K562 (cell line): Measurements from ENCODE around the gene AARS1.

Experiments used
- CBX1 ChIP-seq: sonication (generic); IDR thresholded peaks from 2 replicates; pipeline ENCODE4 v1.6.1; 2016; ENCODE audit warnings: antibody characterized with exemption, low read depth, mild to moderate bottlenecking
- EP300 ChIP-seq: IDR thresholded peaks from 2 replicates; pipeline ENCODE4 v1.6.1; 2012; ENCODE audit warnings: low read length, improper control_type of control experiment
- ETS2 ChIP-seq: IDR thresholded peaks from 2 replicates; pipeline ENCODE4 v1.6.1; 2016; ENCODE audit warnings: borderline replicate concordance, missing genetic modification characterization, mild to moderate bottlenecking, moderate library complexity, missing compliant biosample characterization; ENCODE audit not compliant: poor library complexity, severe bottlenecking
- GABPA ChIP-seq: fragments of 200-800 bp; sonication (Bioruptor generic); conservative IDR thresholded peaks from 2 replicates; pipeline ENCODE4 v1.6.1; 2016; ENCODE audit warnings: low read depth, missing genetic modification characterization, missing compliant biosample characterization
- HMG20A ChIP-seq: fragments of 450-650 bp; formaldehyde crosslinking; conservative IDR thresholded peaks from 2 replicates; pipeline ENCODE4 v1.4.0; 2020; ENCODE audit warnings: mild to moderate bottlenecking, mixed read lengths
- JUND ChIP-seq, 2 experiments: IDR thresholded peaks; 2 replicates in 1 of 2; 3 replicates in 1 of 2; pipeline ENCODE4 v1.6.1; 2011; ENCODE audit warnings: borderline replicate concordance in 2 of 2, low read depth in 2 of 2, low read length in 2 of 2, improper control_type of control experiment in 1 of 2, missing biosample characterization in 1 of 2, missing genetic modification characterization in 1 of 2, missing genetic modification reagents in 1 of 2
- NR1H2 ChIP-seq: sonication (generic); formaldehyde crosslinking; IDR thresholded peaks from 2 replicates; pipeline ENCODE4 v1.4.0; 2020; ENCODE audit warnings: mild to moderate bottlenecking, missing genetic modification reagents
- NR2C1 ChIP-seq, 2 experiments: fragments of 450-650 bp; IDR thresholded peaks; 2 replicates each; pipeline ENCODE4 v1.6.1; 2017; ENCODE audit warnings: mild to moderate bottlenecking in 2 of 2, antibody characterized with exemption in 1 of 2, inconsistent platforms in 1 of 2, missing compliant biosample characterization in 1 of 2, missing genetic modification characterization in 1 of 2
- PHF21A ChIP-seq: fragments of 450-650 bp; IDR thresholded peaks from 2 replicates; pipeline ENCODE4 v1.6.1; 2017; ENCODE audit warnings: low read depth, borderline replicate concordance
- RFX5 ChIP-seq: IDR thresholded peaks from 2 replicates; pipeline ENCODE4 v1.6.1; 2011; ENCODE audit warnings: low read depth, mild to moderate bottlenecking, improper control_type of control experiment, low read length
- SMC3 ChIP-seq: conservative IDR thresholded peaks from 2 replicates; pipeline ENCODE4 v1.6.1; 2011; ENCODE audit warnings: low read depth, low read length, improper control_type of control experiment; ENCODE audit not compliant: insufficient read depth
- TAF15 ChIP-seq: fragments of 200-400 bp; formaldehyde crosslinking; IDR thresholded peaks from 2 replicates; pipeline ENCODE4 v1.6.1; 2017; ENCODE audit warnings: mild to moderate bottlenecking, low read depth, low read length, moderate library complexity
- TF ChIP-seq, protein P1 (sequence below), 2 experiments: fragments of 450-650 bp in 1 of 2; sonication (generic) in 1 of 2; formaldehyde crosslinking; conservative IDR thresholded peaks; 2 replicates each; pipeline versions ENCODE4 v1.4.0 to v1.8.1; 2020 to 2022; ENCODE audit warnings: mild to moderate bottlenecking in 1 of 2, missing genetic modification reagents in 1 of 2
- TF ChIP-seq, protein P2 (sequence below), 3 experiments: IDR thresholded peaks in 2 of 3; conservative IDR thresholded peaks in 1 of 3; 2 replicates each; pipeline ENCODE4 v1.5.1; 2011 to 2012; ENCODE audit warnings: low read length in 3 of 3, mild to moderate bottlenecking in 3 of 3, control low read depth in 2 of 3, improper control_type of control experiment in 1 of 3, inconsistent platforms in 1 of 3, low read depth in 1 of 3, mixed read lengths in 1 of 3, moderate library complexity in 1 of 3; ENCODE audit not compliant: insufficient read depth in 2 of 3

DNA sequence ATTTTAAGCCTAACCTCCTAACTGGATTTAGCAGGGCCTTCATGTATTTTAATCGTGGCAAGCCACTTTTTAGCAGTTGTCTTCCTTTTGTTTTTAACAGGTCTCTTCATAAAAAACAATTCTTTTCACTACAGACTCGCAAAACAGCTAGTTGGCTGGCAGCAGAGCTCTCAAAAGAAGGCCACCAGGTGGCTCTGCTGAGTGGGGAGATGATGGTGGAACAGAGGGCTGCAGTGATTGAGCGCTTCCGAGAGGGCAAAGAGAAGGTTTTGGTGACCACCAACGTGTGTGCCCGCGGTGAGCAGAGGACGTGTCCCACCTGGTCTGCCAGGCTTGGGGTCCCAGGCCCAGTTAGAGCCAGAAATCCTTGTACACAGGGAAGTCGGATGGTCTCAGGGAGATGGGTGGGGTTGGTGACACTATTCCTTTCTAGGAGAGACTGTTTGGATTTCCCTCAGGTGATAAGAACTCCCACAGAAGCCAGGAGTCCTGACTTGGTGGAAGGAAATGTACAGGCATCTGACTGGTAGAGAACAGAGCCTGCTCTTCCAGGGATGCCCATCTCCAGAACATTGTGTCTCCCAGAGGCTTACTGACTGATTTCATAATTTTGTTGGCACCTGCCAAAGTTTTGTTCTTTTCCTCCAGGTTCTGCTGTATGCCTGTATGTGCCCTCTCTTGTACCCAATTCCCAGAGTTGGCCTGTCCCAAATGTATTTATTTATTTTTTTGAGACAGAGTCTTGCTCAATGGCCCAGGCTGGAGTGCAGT, 42.5 kb upstream of the AARS1 start:
- TF ChIP-seq, protein P1, sequence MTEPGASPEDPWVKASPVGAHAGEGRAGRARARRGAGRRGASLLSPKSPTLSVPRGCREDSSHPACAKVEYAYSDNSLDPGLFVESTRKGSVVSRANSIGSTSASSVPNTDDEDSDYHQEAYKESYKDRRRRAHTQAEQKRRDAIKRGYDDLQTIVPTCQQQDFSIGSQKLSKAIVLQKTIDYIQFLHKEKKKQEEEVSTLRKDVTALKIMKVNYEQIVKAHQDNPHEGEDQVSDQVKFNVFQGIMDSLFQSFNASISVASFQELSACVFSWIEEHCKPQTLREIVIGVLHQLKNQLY (CRISPR knock-in tag; conservative IDR thresholded peaks at IDR 0.05) = no peak
- TF ChIP-seq, protein P2, sequence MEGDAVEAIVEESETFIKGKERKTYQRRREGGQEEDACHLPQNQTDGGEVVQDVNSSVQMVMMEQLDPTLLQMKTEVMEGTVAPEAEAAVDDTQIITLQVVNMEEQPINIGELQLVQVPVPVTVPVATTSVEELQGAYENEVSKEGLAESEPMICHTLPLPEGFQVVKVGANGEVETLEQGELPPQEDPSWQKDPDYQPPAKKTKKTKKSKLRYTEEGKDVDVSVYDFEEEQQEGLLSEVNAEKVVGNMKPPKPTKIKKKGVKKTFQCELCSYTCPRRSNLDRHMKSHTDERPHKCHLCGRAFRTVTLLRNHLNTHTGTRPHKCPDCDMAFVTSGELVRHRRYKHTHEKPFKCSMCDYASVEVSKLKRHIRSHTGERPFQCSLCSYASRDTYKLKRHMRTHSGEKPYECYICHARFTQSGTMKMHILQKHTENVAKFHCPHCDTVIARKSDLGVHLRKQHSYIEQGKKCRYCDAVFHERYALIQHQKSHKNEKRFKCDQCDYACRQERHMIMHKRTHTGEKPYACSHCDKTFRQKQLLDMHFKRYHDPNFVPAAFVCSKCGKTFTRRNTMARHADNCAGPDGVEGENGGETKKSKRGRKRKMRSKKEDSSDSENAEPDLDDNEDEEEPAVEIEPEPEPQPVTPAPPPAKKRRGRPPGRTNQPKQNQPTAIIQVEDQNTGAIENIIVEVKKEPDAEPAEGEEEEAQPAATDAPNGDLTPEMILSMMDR (IDR thresholded peaks at IDR 0.05 in 2 of 3, conservative IDR thresholded peaks at IDR 0.05 in 1 of 3; ENCODE audit: insufficient read depth in 2 of 3, low read depth in 1 of 3, low read length in 3 of 3) = peak; percentile 54 to 60 (median 55)
- TF ChIP-seq JUND (IDR thresholded peaks at IDR 0.05; ENCODE audit: borderline replicate concordance, low read depth, low read length) (no peak), JUND (tag; IDR thresholded peaks at IDR 0.05; ENCODE audit: borderline replicate concordance, low read depth, low read length) (no peak), NR2C1 (IDR thresholded peaks at IDR 0.05) (no peak), NR2C1 (tag; IDR thresholded peaks at IDR 0.05) (no peak), CBX1 (no peak), PHF21A (no peak), SMC3 (0 out of 2 replicates have a peak, but pooled peaks have one; percentile 29), TAF15 (no peak), ETS2 (no peak), HMG20A (CRISPR knock-in tag) (no peak), GABPA (tag) (no peak), RFX5 (no peak), NR1H2 (CRISPR knock-in tag) (no peak), EP300 (no peak)
